GM12801 (cell line): ENCODE measurements around the gene KITLG.

Experiments
- TF ChIP-seq, protein P1 (sequence below): IDR thresholded peaks from one replicate; pipeline ENCODE4 v1.5.1; 2011; ENCODE audit warnings: control low read depth; ENCODE audit not compliant: insufficient read length; ENCODE audit errors: extremely low read depth

The KITLG gene, protein sequence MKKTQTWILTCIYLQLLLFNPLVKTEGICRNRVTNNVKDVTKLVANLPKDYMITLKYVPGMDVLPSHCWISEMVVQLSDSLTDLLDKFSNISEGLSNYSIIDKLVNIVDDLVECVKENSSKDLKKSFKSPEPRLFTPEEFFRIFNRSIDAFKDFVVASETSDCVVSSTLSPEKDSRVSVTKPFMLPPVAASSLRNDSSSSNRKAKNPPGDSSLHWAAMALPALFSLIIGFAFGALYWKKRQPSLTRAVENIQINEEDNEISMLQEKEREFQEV

DNA sequence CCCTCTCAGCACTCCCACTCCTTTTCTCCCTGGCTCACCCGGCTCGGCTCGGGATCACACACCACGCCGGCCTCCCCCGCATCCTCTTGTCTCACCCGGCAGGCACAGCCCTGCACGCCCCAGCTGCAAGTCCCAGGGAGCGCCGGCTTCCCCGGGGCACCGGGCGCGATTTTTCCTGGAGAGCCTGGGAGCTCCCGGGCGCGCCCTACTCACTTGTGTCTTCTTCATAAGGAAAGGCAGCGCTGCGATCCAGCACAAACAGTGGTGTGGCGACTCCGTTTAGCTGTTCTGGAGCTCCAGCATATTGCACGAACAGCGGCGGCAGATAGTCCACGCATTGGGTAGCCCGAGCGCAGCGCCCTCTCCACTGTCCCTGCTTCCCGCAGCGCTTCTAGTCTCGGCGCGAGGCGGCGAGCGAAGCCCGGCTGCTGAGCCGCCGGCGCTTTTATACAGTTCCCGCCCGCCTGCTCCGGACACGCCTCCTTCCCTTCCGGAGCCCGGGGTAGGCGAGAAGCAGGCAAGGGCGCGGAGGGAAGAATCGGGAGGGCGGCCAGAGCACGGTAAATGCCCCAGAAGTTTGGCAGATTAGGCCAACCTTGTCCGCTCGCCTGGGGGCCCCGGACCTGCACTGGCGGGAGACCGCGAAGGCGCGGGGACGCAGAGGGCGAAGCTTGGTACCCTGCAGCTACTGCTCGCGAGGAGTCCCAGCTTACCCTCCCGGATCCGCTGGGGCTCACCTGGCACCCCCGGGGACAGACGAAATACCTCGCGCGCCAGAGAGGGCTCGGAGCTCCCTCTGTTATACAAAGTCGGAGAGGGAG, at the start of gene KITLG:
Gene KITLG (minus strand): TSS at position 421 of the 821 bp plus-strand sequence. CDS start 193 bp downstream, at position 228.
- TF ChIP-seq, protein P1, sequence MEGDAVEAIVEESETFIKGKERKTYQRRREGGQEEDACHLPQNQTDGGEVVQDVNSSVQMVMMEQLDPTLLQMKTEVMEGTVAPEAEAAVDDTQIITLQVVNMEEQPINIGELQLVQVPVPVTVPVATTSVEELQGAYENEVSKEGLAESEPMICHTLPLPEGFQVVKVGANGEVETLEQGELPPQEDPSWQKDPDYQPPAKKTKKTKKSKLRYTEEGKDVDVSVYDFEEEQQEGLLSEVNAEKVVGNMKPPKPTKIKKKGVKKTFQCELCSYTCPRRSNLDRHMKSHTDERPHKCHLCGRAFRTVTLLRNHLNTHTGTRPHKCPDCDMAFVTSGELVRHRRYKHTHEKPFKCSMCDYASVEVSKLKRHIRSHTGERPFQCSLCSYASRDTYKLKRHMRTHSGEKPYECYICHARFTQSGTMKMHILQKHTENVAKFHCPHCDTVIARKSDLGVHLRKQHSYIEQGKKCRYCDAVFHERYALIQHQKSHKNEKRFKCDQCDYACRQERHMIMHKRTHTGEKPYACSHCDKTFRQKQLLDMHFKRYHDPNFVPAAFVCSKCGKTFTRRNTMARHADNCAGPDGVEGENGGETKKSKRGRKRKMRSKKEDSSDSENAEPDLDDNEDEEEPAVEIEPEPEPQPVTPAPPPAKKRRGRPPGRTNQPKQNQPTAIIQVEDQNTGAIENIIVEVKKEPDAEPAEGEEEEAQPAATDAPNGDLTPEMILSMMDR: no peak

DNA sequence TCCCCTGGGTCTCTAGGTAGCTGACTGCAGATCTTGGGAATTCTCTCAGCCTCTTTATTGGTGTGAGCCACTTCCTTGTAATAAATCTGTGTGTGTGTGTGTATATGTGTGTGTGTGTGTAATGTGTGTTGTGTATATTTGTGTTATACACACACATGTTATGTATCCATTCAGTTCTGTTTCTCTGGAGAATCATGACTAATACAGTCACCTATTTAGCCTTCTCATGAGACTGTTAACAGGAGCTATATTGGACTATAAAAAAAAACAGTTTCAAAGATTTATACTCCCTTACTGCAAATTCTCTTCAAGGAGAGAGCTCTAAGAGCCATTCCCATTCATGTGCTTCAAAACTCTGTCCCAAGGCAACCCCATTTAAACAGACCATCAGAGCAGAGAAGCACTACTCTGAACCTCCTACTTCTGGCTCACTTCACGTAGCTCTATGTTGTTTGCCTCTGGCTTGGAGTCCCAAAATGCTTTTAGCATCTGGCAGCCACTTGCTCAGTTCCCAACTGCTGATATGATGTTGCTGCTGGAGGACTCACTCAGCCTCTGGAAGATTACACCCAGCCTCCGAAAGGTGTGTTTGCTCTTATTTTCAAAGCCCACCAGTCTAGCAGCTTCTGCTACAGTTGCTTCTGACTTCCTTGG, 48.7 kb upstream of the KITLG start:
- TF ChIP-seq, protein P1: no peak

DNA sequence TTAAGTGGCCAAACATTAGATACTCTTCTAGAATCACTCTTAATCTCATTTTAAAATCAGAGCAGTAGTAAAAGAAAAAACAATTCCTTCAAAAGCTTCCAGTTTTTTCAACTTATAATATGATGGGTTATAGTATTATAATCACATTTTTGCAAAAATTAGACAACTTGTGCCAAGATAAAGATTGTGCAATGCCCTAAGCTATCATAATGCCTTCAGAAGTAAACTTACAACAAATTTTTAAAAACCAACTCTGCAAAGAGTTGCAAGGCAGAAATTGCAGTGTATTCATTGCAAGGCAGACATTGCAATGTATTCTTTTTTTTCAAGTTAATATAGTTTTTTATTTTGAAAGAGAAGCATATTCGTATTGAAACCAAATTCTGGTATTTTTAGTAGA, 47.2 kb upstream of the KITLG start:
- TF ChIP-seq, protein P1: no peak

DNA sequence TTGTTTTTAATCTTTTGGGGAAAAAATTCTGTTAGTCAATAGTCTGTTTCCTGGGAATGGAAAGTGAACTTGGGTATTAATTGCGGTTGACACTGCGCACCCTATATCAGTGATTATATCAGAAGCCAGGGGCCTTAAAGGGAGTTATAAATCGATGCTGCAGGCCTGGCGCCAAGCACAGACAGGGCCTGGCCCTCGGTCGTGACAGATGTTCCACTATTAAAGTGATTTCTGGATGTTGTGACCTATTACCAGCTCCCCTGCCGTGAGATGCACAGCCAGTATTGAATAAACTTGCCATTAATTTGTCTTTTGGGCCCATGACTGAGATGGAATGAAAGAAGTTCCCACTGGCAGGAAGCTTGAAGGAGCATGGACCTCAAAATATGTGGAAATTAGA, 45.1 kb upstream of the KITLG start:
- TF ChIP-seq, protein P1: no peak

DNA sequence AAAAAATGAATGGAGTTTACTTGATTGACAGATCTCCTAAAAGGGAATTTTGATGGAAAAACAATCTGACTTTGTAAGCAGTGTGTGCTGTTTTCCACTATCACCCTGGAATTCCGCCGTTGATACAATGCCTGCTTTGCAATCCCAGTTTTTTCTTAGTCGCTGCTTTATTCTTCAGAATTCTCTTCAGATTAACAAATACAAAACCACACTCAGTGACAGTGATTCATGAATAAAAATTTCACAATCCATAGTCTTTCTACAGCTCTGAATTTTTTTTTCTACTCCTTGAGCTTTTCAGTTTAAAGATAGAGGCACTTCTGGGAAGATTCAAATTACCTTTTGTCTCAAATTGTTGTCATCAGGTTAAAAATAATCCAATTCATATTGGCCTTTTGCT, 44.6 kb upstream of the KITLG start:
- TF ChIP-seq, protein P1: no peak

DNA sequence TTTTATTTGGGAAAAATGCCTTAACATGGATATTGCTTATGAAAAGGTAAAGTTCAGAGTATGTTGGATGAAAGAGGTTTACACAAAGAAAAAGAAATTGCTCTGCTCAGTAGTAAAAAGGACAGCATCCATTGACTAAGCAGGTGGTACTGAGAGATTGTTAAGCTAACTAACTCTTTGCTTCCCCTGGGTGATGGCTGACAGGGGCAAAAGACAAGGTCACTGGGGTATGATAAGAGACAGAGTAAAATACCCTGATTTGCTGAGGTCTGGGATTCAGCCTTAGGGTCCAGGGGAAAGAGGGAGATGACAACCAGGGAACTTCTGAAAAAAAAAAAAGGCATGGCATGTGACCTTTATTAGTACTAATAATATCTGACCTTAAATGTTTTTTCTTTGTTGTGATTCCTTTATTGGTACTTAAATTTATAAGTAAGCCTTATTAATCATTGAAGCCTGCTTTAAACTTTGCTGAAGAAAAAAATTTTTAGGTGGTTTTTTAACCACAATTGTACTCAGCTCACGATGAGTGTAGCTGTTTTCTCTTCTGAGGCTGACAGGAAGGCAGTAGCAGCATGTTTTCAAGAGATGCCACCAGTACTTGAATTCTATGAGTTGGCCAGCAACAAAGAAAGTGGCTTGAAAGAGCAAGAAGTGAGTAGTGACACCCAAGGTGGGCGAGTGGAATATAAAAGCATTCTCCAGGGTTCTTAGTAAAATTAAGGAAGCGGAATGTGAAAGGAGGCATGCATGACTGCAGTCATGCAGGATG, 43.7 kb upstream of the KITLG start:
- TF ChIP-seq, protein P1: no peak
